Muscle of arm (tissue), 12 donors: ENCODE results near the gene BAD. TPM values are rescaled to one million over a fixed set of nuclear protein-coding genes. Genes with fewer than 3 reads are reported as not detected.
"Not testable (repeated sequence)": the region's sequence is repeated elsewhere in the genome, so short reads cannot be mapped to it uniquely, and the experiment has no call there.

ENCODE experiments used
- DNase-seq: peaks from one replicate; pipeline ENCODE4 v3.0.0-alpha.2; 2013
- polyA plus RNA-seq, 12 donors: library from polyadenylated mRNA; unstranded; fragments of 120-200 nt; gene quantifications; one replicate each; pipeline ENCODE4 v1.2.1, GENCODE V29; 2013; ENCODE audit not compliant: insufficient read length in 12 of 12

Gene BAD
- polyA plus RNA-seq, 12 donors: 19.3 to 52.4 (median 24.6) TPM; not detected in 1

DNA sequence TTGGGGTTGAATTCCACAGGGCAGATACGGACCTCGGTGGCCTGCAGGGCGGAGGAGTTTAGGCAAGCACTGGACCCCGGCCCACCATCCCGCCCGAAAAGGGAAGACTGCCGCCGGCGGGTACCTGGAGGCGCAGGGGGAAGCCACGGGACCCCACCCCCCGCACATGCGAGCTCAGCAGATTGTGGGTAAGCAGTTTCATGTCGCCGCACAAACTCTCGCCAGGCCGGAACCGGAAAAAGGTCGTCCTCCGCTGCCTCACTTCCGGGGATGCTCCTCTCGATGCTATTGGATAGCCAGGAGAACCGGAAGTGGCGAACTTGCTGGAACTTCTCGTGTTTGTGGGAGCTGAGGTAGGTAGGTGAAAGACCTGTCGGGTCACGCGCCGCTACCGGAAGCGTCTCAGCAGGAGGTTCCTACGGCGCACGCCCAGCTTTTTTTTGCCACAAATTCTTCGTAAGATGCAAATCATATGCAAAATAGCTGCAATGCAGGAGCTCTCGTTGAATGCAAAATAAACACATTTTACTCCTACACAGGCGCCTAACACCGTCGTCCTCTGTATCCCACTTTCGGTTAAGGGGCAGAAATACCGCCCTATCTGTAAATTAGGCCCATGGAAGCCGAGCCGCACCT, 33.0 kb upstream of the BAD start, which contains the start of gene TRMT112:
TRMT112 (minus strand) TSS at position 235 of the 636 bp plus-strand sequence; CDS start at position 202, 33 bp downstream.
- peak; percentile 97 for DNase-seq

GRCh38 chr11:64316672-64317324, 32.3 kb upstream of the BAD start:
- DNase-seq: no peak

- DNase-seq: not testable (repeated sequence)
Observed at GRCh38 chr11:64315667-64316526, 31.4 kb upstream of the BAD start.

DNA sequence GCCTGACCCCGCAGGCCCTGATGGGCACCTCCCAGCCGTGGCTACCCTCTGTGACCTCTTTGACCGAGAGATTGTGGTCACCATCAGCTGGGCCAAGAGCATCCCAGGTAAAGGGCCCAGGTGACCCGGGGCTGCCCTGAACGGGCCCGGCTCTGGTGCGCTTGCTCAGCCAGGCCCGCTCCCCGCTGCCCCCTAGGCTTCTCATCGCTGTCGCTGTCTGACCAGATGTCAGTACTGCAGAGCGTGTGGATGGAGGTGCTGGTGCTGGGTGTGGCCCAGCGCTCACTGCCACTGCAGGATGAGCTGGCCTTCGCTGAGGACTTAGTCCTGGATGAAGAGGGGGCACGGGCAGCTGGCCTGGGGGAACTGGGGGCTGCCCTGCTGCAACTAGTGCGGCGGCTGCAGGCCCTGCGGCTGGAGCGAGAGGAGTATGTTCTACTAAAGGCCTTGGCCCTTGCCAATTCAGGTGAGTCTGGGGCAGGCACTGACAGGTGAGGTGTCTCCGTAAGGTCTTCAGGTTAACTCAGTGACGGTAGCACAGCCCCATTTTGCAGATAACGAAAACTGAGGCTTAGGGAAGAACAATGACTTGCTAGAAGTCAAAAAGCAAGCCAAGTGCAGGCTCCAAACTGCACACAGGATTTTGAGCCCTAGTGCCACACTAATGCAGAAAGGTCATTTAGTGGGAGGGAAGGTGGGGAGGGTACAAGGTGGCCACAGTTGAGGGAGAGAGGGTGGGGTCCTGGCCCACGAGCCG, 30.5 kb upstream of the BAD start:
- DNase-seq: no peak

GRCh38 chr11:64314146-64314804, 29.8 kb upstream of the BAD start:
- no peak for DNase-seq

- DNase-seq: no peak
Observed at GRCh38 chr11:64313491-64314145, 29.2 kb upstream of the BAD start.

GRCh38 chr11:64312947-64313346, 28.5 kb upstream of the BAD start:
- DNase-seq: no peak

GRCh38 chr11:64307795-64308194, 23.3 kb upstream of the BAD start:
- not testable (repeated sequence) for DNase-seq

GRCh38 chr11:64306876-64307622, 22.6 kb upstream of the BAD start:
- DNase-seq: no peak

- no peak for DNase-seq
Observed at GRCh38 chr11:64306563-64306875, 22.1 kb upstream of the BAD start.

GRCh38 chr11:64305691-64306562, 21.5 kb upstream of the BAD start:
- no peak for DNase-seq

DNA sequence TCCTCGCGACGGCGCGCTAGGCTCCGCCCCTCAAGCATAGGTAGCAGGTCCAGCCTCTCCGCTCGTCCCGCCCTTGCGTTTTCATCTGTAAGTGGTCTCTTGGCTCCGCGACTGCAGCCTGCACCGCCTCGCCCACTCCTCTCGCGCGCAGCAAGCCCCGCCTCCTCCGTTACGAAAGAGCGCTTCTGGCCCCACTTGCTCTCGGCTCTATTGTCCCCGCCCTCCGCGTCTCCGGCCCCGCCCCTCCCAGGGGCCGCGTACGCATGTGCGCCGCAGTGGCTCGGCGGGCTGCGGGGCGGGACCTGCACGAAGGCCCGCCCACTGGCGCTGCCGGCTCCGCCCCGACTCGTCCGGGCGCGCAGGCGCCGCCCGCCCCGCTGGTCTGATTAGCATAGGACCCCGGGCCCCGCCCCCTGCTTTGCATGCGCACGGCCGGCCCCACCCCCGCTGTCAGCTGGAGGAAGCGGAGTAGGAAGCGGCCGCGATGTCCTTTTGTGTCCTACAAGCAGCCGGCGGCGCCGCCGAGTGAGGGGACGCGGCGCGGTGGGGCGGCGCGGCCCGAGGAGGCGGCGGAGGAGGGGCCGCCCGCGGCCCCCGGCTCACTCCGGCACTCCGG, 20.7 kb upstream of the BAD start, which contains the start of gene ESRRA:
ESRRA (plus strand) TSS at position 450 of the 616 bp plus-strand sequence. CDS start 1,656 bp downstream, outside the sequence.
- DNase-seq: peak; percentile 97

GRCh38 chr11:64304316-64305072, 20.0 kb upstream of the BAD start:
- peak; percentile 85 for DNase-seq

GRCh38 chr11:64304032-64304315, 19.5 kb upstream of the BAD start:
- DNase-seq: no peak

GRCh38 chr11:64303109-64304031, 18.9 kb upstream of the BAD start:
- no peak for DNase-seq

DNA sequence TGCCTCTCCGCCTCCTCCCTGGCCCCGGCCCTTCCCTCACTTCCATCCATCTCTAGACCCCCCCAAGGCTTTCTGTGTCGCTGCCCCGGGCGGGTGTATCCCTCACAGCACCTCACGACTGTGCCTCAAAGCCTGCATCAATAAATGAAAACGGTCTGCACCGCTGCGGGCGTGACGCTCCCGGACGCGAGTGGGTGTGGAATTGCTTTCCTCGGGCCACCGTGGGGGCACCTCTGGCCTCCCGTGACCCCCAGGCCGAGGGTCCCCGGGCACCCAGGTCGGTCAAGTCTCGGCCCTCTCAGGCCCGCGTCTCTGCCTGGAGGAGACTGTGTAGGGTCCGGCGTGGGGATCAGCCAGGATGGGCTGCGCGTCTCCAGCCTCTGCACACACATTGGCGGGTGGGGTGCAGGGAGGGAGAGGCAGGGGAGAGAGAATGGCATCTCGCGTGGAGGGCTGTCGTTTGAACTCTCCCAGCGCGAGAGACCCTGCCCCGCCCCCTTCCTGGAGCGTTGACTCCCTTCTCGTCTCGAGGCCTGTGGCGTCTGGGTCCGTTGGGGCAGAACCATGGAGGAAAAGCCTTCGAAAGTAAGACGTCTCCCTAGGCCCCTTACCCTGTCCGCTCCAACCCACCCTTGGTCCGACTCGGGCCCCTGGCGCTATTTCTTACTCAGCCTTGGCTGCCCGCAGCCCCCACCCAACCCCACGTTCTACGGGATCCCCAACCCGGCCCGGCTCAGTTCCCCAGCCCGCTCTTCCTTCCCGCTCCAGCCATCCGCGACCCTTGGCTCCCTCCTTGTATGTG, 15.6 kb upstream of the BAD start, which contains the start of gene CATSPERZ:
CATSPERZ (plus strand) TSS at position 512 of the 802 bp plus-strand sequence; CDS start at position 565, 53 bp downstream.
- DNase-seq: no peak
